ENCODE measurements around the gene NENF.
"Not testable (repeated sequence)": the region's sequence is repeated elsewhere in the genome, so short reads cannot be mapped to it uniquely, and the experiment has no call there.

Gene NENF

GRCh38 chr1:212432661-212433576 lies at the start of gene NENF:
Gene NENF, plus strand, starts transcription at chr1:212432920. Its CDS starts 24 bp downstream, at chr1:212432944.
- peak; percentile 61 for DNase-seq (ENCODE audit: low spot score)
- no peak for FAIRE-seq

GRCh38 chr1:212386029-212386428 lies 46.7 kb upstream of the NENF start:
- no peak for FAIRE-seq
- DNase-seq (ENCODE audit: low spot score): no peak

- no peak for DNase-seq (ENCODE audit: low spot score)
- FAIRE-seq: no peak
These were observed 43.6 kb upstream of the NENF start for GRCh38 chr1:212388985-212389716.

- FAIRE-seq; DNase-seq (ENCODE audit: low spot score): not testable (repeated sequence)
These were observed 36.9 kb upstream of the NENF start for GRCh38 chr1:212395678-212396437.

- FAIRE-seq: no peak
- no peak for DNase-seq (ENCODE audit: low spot score)
These were observed 36.1 kb upstream of the NENF start for GRCh38 chr1:212396638-212397037.

GRCh38 chr1:212397171-212397570 lies 35.5 kb upstream of the NENF start:
- FAIRE-seq (no peak), DNase-seq (ENCODE audit: low spot score) (no peak)

- no peak for FAIRE-seq
- no peak for DNase-seq (ENCODE audit: low spot score)
These were observed 31.7 kb upstream of the NENF start for GRCh38 chr1:212401042-212401441.

- DNase-seq (ENCODE audit: low spot score): peak; percentile 11
- no peak for FAIRE-seq
These were observed 30.7 kb upstream of the NENF start for GRCh38 chr1:212401838-212402582.

GRCh38 chr1:212402666-212403321 lies 29.9 kb upstream of the NENF start:
- DNase-seq (ENCODE audit: low spot score) (no peak), FAIRE-seq (no peak)

GRCh38 chr1:212410231-212410820 lies 22.4 kb upstream of the NENF start:
- no peak for FAIRE-seq

GRCh38 chr1:212412374-212412773 lies 20.3 kb upstream of the NENF start:
- FAIRE-seq (no peak), DNase-seq (ENCODE audit: low spot score) (no peak)

More at GRCh38 chr1:212410231-212410820, 22.4 kb upstream of the NENF start:
- DNase-seq (ENCODE audit: low spot score): no peak

GRCh38 chr1:212413902-212414327 lies 18.8 kb upstream of the NENF start:
- FAIRE-seq (no peak), DNase-seq (ENCODE audit: low spot score) (no peak)

- peak; percentile 82 for DNase-seq (ENCODE audit: low spot score)
- no peak for FAIRE-seq
These were observed 18.2 kb upstream of the NENF start, which contains the start of gene PACC1 for GRCh38 chr1:212414328-212415106. Gene PACC1, minus strand, starts transcription at chr1:212414886. Its CDS starts 129 bp downstream, at chr1:212414757.

GRCh38 chr1:212415107-212415841 lies 17.4 kb upstream of the NENF start:
- FAIRE-seq: no peak
- no peak for DNase-seq (ENCODE audit: low spot score)

- DNase-seq (ENCODE audit: low spot score) (no peak), FAIRE-seq (no peak)
These were observed 11.6 kb upstream of the NENF start for GRCh38 chr1:212421165-212421564.

- no peak for DNase-seq (ENCODE audit: low spot score)
- FAIRE-seq: no peak
These were observed 8.8 kb upstream of the NENF start for GRCh38 chr1:212423879-212424278.

- DNase-seq (ENCODE audit: low spot score) (no peak), FAIRE-seq (no peak)
These were observed 4.2 kb upstream of the NENF start for GRCh38 chr1:212428496-212428895.

- FAIRE-seq (no peak), DNase-seq (ENCODE audit: low spot score) (no peak)
These were observed 2.3 kb upstream of the NENF start for GRCh38 chr1:212430416-212430815.
